Spleen (tissue), 7 donors: Measurements from ENCODE around the gene GPR158.

Experiments used
- CTCF ChIP-seq, 11 experiments: fragments of 200-600 bp in 7 of 11; fragments of 450-650 bp in 4 of 11; sonication (generic) in 4 of 11; IDR thresholded peaks in 8 of 11; conservative IDR thresholded peaks in 3 of 11; 1 replicate in 7 of 11; 2 replicates in 4 of 11; pipeline versions ENCODE4 v1.4.0 to v1.8.0; 2016 to 2021; ENCODE audit warnings: antibody characterized with exemption in 11 of 11, inconsistent platforms in 4 of 11, mild to moderate bottlenecking in 1 of 11
- POLR2A ChIP-seq, 3 donors: fragments of 450-650 bp; IDR thresholded peaks; one replicate each; pipeline ENCODE4 v1.5.1; 2017; ENCODE audit warnings: antibody characterized with exemption in 3 of 3, mild to moderate bottlenecking in 1 of 3
- POLR2AphosphoS5 ChIP-seq, 3 donors: sonication (generic); formaldehyde crosslinking; IDR thresholded peaks; one replicate each; pipeline ENCODE4 v1.5.1; 2017; ENCODE audit warnings: antibody characterized with exemption in 3 of 3
- donor health status: DM: no; HTN: no; CAD: no; lungs with moderate emphysema.
- donor health status: DM: no; HTN: no; CAD: no.
- donor health status: DM: no; HTN: no; CAD: no.

- TF ChIP-seq POLR2A (IDR thresholded peaks at IDR 0.05) (no peak), CTCF (IDR thresholded peaks at IDR 0.05 in 8 of 11, conservative IDR thresholded peaks at IDR 0.05 in 3 of 11) (no peak), POLR2AphosphoS5 (IDR thresholded peaks at IDR 0.05) (no peak)
Observed at GRCh38 chr10:25629333-25629732, 454.5 kb downstream of the GPR158 start.
